Effector memory CD4-positive, alpha-beta T cell (primary cell): Measurements from ENCODE around the gene EPS8L2.

Source experiments
- DNase-seq, 3 donors: peaks; one replicate each; pipeline ENCODE4 v3.0.0-alpha.2; 2020
- H3K27ac ChIP-seq: 2 replicates; pipeline ENCODE4 v1.7.0; 2013; ENCODE audit warnings: mild to moderate bottlenecking, low read length, moderate library complexity; ENCODE audit not compliant: insufficient read depth, poor library complexity, severe bottlenecking
- H3K27me3 ChIP-seq: replicated peaks from 2 replicates; pipeline ENCODE4 v1.7.0; 2013; ENCODE audit warnings: mild to moderate bottlenecking, low read length; ENCODE audit not compliant: insufficient read depth, control insufficient read depth, poor library complexity, severe bottlenecking
- H3K36me3 ChIP-seq: 2 replicates; pipeline ENCODE4 v1.7.0; 2013; ENCODE audit warnings: mild to moderate bottlenecking, low read length, moderate library complexity; ENCODE audit not compliant: control insufficient read depth, insufficient read depth
- H3K4me1 ChIP-seq: 2 replicates; pipeline ENCODE4 v1.7.0; 2013; ENCODE audit warnings: low read length, mild to moderate bottlenecking; ENCODE audit not compliant: control insufficient read depth, insufficient read depth, poor library complexity, severe bottlenecking
- H3K4me3 ChIP-seq: 2 replicates; pipeline ENCODE4 v1.7.0; 2013; ENCODE audit warnings: low read length, low read depth, mild to moderate bottlenecking; ENCODE audit not compliant: insufficient read depth, poor library complexity, severe bottlenecking
- H3K9me3 ChIP-seq: 2 replicates; pipeline ENCODE4 v1.7.0; 2013; ENCODE audit warnings: mild to moderate bottlenecking, low read length, moderate library complexity; ENCODE audit not compliant: control insufficient read depth

EPS8L2 gene

DNA sequence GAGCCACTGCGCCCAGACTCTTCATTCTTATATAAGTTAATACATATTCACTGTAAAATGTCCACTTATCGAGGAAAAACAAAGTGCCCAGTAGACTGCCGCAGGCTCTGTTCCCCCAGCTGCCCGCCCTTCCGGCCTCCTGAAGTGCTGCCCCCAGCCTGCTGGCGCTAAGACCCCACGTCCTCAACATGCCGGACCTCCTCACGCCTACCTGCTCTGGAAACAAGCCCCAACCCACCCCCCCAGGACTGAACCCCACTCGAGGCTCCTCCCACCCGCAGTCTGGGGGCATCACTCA lies 70.2 kb downstream of the EPS8L2 start:
- peaks cover 22% of the 10 kb centered on the region for H3K4me1 ChIP-seq
- DNase-seq: no peak
- no peaks in the 10 kb centered on the region for H3K9me3 ChIP-seq
- peak overlapping the region; percentile 70 for H3K27ac ChIP-seq
- H3K4me3 ChIP-seq: peak overlapping the region; percentile 54
- peaks cover 18% of the 10 kb centered on the region for H3K36me3 ChIP-seq
- H3K27me3 ChIP-seq: no peaks in the 10 kb centered on the region

DNA sequence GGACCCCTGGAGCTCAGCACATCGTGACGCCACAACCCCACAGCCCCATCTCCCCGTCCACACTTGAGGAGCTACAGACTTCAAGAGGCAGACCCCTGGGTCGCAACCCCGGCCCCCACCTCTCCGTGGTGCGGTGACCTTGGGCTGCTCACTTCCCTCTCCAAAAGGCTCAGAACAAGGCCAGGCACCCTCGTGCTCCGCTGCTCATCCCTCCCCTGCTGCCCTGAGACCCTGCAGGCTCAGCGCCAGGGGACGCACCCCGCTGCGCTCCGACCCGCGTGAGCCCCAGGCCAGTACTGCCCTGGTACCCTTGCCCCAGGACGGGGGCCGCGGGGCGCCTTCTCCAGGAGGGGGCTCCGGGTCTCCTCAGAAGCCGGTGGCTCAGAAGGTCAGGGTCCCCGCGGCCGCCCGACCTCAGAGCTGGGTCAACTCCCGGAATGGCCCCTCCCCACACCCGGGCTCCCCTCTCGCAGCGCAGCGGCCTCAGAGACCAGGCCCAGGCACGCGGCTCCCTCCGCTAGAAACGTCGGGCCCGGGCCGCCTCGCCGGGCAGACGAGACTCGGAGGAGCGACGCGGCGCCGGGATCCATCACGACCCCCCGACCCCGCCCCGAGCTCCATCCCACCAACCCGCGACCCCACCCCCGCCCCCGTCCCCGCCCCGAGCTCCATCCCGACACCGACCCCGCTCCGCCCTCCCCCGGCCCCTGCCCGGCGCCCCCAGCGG lies 70.7 kb downstream of the EPS8L2 start:
- H3K27me3 ChIP-seq: no peaks in the 10 kb centered on the region
- H3K36me3 ChIP-seq: peaks cover 13% of the 10 kb centered on the region
- peak overlapping the region; percentile 81 for H3K4me3 ChIP-seq
- no peaks in the 10 kb centered on the region for H3K9me3 ChIP-seq
- peaks cover 22% of the 10 kb centered on the region for H3K4me1 ChIP-seq
- peak overlapping the region; percentile 70 for H3K27ac ChIP-seq
- DNase-seq: no peak
